ENCODE measurements around the gene CEP85. TPM values are rescaled to one million over a fixed set of nuclear protein-coding genes. Genes with fewer than 3 reads are reported as not detected.

Gene CEP85
- total RNA-seq, 1 donor from 2014 or later: 46.6 TPM

GRCh38 chr1:26314501-26314900 is 80.5 kb downstream of the CEP85 start:
- Mint-ChIP-seq H3K4me3 (no peak overlapping the region), H3K36me3 (ENCODE audit: low read depth) (no peaks in the 10 kb centered on the region), H3K27me3 (ENCODE audit: low read depth) (no peaks in the 10 kb centered on the region), H3K27ac (ENCODE audit: unreplicated experiment) (no peak overlapping the region), H3K4me1 (peaks cover 20% of the 10 kb centered on the region), H3K9me3 (no peaks in the 10 kb centered on the region)
- no peak for DNase-seq (ENCODE audit: low read depth, low spot score)
- TF ChIP-seq CTCF (conservative IDR thresholded peaks at IDR 0.05): no peak

- no peaks in the 10 kb centered on the region for H3K27me3 Mint-ChIP-seq (ENCODE audit: low read depth)
- no peak overlapping the region for H3K4me3 Mint-ChIP-seq
- no peaks in the 10 kb centered on the region for H3K36me3 Mint-ChIP-seq (ENCODE audit: low read depth)
- peaks cover 20% of the 10 kb centered on the region for H3K4me1 Mint-ChIP-seq
- no peaks in the 10 kb centered on the region for H3K9me3 Mint-ChIP-seq
- H3K27ac Mint-ChIP-seq (ENCODE audit: unreplicated experiment): no peak overlapping the region
- TF ChIP-seq CTCF (conservative IDR thresholded peaks at IDR 0.05): no peak
- DNase-seq (ENCODE audit: low read depth, low spot score): no peak
These were observed 82.2 kb downstream of the CEP85 start for GRCh38 chr1:26315874-26316850.

GRCh38 chr1:26317146-26317545 is 83.1 kb downstream of the CEP85 start:
- H3K4me3 Mint-ChIP-seq: no peak overlapping the region
- H3K27ac Mint-ChIP-seq (ENCODE audit: unreplicated experiment): peak overlapping the region; percentile 16
- TF ChIP-seq CTCF (conservative IDR thresholded peaks at IDR 0.05): no peak

GRCh38 chr1:26317612-26318337 is 83.8 kb downstream of the CEP85 start, which contains the start of gene CD52:
CD52 (plus strand) TSS chr1:26317958; CDS start chr1:26318018, 60 bp downstream.
- no peak for DNase-seq (ENCODE audit: low read depth, low spot score)
- peak within 1 kb of the TSS; percentile 16 for H3K27ac Mint-ChIP-seq (ENCODE audit: unreplicated experiment)
- H3K27me3 Mint-ChIP-seq (ENCODE audit: low read depth): no peaks in the 10 kb centered on the region
- TF ChIP-seq CTCF (conservative IDR thresholded peaks at IDR 0.05): no peak
- H3K4me3 Mint-ChIP-seq: no peak within 1 kb of the TSS
- H3K36me3 Mint-ChIP-seq (ENCODE audit: low read depth): no peaks in the 10 kb centered on the region
- H3K9me3 Mint-ChIP-seq: no peaks in the 10 kb centered on the region
- peaks cover 25% of the 10 kb centered on the region for H3K4me1 Mint-ChIP-seq

More at GRCh38 chr1:26317146-26317545, 83.1 kb downstream of the CEP85 start:
- no peaks in the 10 kb centered on the region for H3K9me3 Mint-ChIP-seq
- H3K36me3 Mint-ChIP-seq (ENCODE audit: low read depth): no peaks in the 10 kb centered on the region
- H3K4me1 Mint-ChIP-seq: peaks cover 25% of the 10 kb centered on the region
- DNase-seq (ENCODE audit: low read depth, low spot score): no peak
- no peaks in the 10 kb centered on the region for H3K27me3 Mint-ChIP-seq (ENCODE audit: low read depth)

- Mint-ChIP-seq H3K4me1 (peaks cover 25% of the 10 kb centered on the region), H3K4me3 (no peak overlapping the region), H3K27ac (ENCODE audit: unreplicated experiment) (no peak overlapping the region), H3K9me3 (no peaks in the 10 kb centered on the region), H3K27me3 (ENCODE audit: low read depth) (no peaks in the 10 kb centered on the region), H3K36me3 (ENCODE audit: low read depth) (no peaks in the 10 kb centered on the region)
- no peak for TF ChIP-seq CTCF (conservative IDR thresholded peaks at IDR 0.05)
- DNase-seq (ENCODE audit: low read depth, low spot score): no peak
These were observed 84.5 kb downstream of the CEP85 start for GRCh38 chr1:26318338-26319064.
